Suprapubic skin (tissue), 3 donors: ENCODE results near the gene MYPOP.
A peak's percentile ranks its signal among the peaks of the same experiment; 100 is the strongest.

ENCODE experiments used
- CTCF ChIP-seq, 2 donors: fragments of 200-600 bp in 1 of 2; fragments of 450-650 bp in 1 of 2; sonication (generic) in 1 of 2; IDR thresholded peaks; one replicate each; pipeline ENCODE4 v1.5.1; 2016 to 2019; ENCODE audit warnings: antibody characterized with exemption in 2 of 2, mild to moderate bottlenecking in 1 of 2, moderate library complexity in 1 of 2
- EP300 ChIP-seq: sonication (generic); formaldehyde crosslinking; IDR thresholded peaks from one replicate; pipeline ENCODE4 v1.6.1; 2017; ENCODE audit warnings: antibody characterized with exemption
- POLR2A ChIP-seq, 2 donors: fragments of 450-650 bp; IDR thresholded peaks; one replicate each; pipeline ENCODE4 v1.6.1; 2017; ENCODE audit warnings: antibody characterized with exemption in 2 of 2, mild to moderate bottlenecking in 2 of 2, moderate library complexity in 2 of 2

GRCh38 chr19:45886427-45887199, 15.8 kb downstream of the MYPOP start:
- TF ChIP-seq CTCF (IDR thresholded peaks at IDR 0.05) (no peak), POLR2A (IDR thresholded peaks at IDR 0.05) (peak in 1 of 2 donors; percentile 43), EP300 (no peak)
